Left lung (tissue), 10 donors: ENCODE results near the gene ODAD3. TPM values are rescaled to one million over a fixed set of nuclear protein-coding genes. Genes with fewer than 3 reads are reported as not detected.
"Not testable (repeated sequence)": the region's sequence is repeated elsewhere in the genome, so short reads cannot be mapped to it uniquely, and the experiment has no call there.

Experiments used
- ATAC-seq: fragments of 200-7000 bp; cut with Tn5 transposase; one replicate; pipeline ENCODE4 v1.9.1; 2020; ENCODE audit warnings: moderate library complexity
- DNase-seq, 4 donors: peaks; one replicate each; pipeline ENCODE4 v3.0.0-alpha.2; 2013 to 2020
- H3K27ac ChIP-seq, 2 donors: fragments of 200-600 bp; sonication (generic) in 1 of 2; one replicate each; pipeline versions ENCODE4 v1.5.0 to v1.8.0; 2020 to 2021
- H3K27me3 ChIP-seq, 2 donors: fragments of 200-600 bp; sonication (generic) in 1 of 2; one replicate each; pipeline versions ENCODE4 v1.5.0 to v1.8.0; 2020 to 2021
- H3K36me3 ChIP-seq, 2 donors: fragments of 200-600 bp; sonication (generic) in 1 of 2; one replicate each; pipeline versions ENCODE4 v1.5.0 to v1.8.0; 2020 to 2021
- H3K4me1 ChIP-seq, 2 donors: fragments of 200-600 bp; one replicate each; pipeline ENCODE4 v1.8.0; 2021
- H3K4me3 ChIP-seq, 2 donors: fragments of 200-600 bp; sonication (generic) in 1 of 2; one replicate each; pipeline versions ENCODE4 v1.5.0 to v1.8.0; 2020 to 2021; ENCODE audit warnings: mild to moderate bottlenecking in 1 of 2
- H3K9me3 ChIP-seq, 2 donors: fragments of 200-600 bp; sonication (generic) in 1 of 2; one replicate each; pipeline versions ENCODE4 v1.5.0 to v1.8.0; 2020 to 2021
- CTCF ChIP-seq, 2 donors: fragments of 200-600 bp; sonication (generic) in 1 of 2; IDR thresholded peaks; one replicate each; pipeline versions ENCODE4 v1.5.0 to v1.8.0; 2021; ENCODE audit warnings: antibody characterized with exemption in 2 of 2
- intact Hi-C, 2 donors: fragments of 100-400 bp; cut with DNase I; formaldehyde crosslinking; loops; one replicate each; pipeline versions ENCODE4 v1.11.2 to v1.14.2; 2022
- polyA plus RNA-seq, 6 donors: library from polyadenylated mRNA; unstranded; fragments of 120-200 nt; gene quantifications; one replicate each; pipeline ENCODE4 v1.2.1, GENCODE V29; 2013; ENCODE audit not compliant: insufficient read length in 6 of 6
- total RNA-seq, 2 donors: library from RNA; stranded (reverse); fragmentation: NEBNext Ultra II Directional; extraction: Animal tissue kit (Norgen Biotek cat#: 25700); gene quantifications; one replicate each; pipeline ENCODE4 v1.2.1, GENCODE V29; 2021
- donor health status: DM: no; HTN: yes; CAD: no.
- donor health status: DM: no; HTN: no; CAD: no.

Gene ODAD3
- total and polyA plus RNA-seq, 8 donors, result 0.55 to 2.6 (median 1.9) TPM

GRCh38 chr19:11478167-11479089, 43.5 kb upstream of the ODAD3 start:
- intact Hi-C loops, result no loop called here
- peaks cover 38 to 64% of the 10 kb centered on the region in 2 donors for H3K27me3 ChIP-seq

GRCh38 chr19:11475861-11476260, 40.9 kb upstream of the ODAD3 start:
- Histone ChIP-seq H3K27me3 (peaks cover 16 to 38% of the 10 kb centered on the region in 2 donors), H3K4me1 (peaks cover 9 to 17% of the 10 kb centered on the region in 2 donors), H3K27ac (no peak overlapping the region), H3K36me3 (no peaks in the 10 kb centered on the region), H3K4me3 (no peak overlapping the region), H3K9me3 (no peaks in the 10 kb centered on the region)
- DNase-seq (no peak), ATAC-seq (no peak)
- intact Hi-C loops, result no loop called here
- TF ChIP-seq CTCF (IDR thresholded peaks at IDR 0.05), result no peak

More at GRCh38 chr19:11478167-11479089, 43.5 kb upstream of the ODAD3 start:
- Histone ChIP-seq H3K4me1 (peaks cover 19 to 43% of the 10 kb centered on the region in 2 donors), H3K36me3 (peaks cover 0 to 2% of the 10 kb centered on the region in 2 donors), H3K4me3 (no peak overlapping the region), H3K9me3 (no peaks in the 10 kb centered on the region), H3K27ac (no peak overlapping the region)
- DNase-seq (no peak), ATAC-seq (no peak)
- TF ChIP-seq CTCF (IDR thresholded peaks at IDR 0.05), result no peak

- H3K4me3 ChIP-seq, H3K27ac ChIP-seq, H3K36me3 ChIP-seq, intact Hi-C loops, H3K9me3 ChIP-seq, ATAC-seq, DNase-seq: not testable (repeated sequence)
- Histone ChIP-seq H3K27me3 (peaks cover 10 to 33% of the 10 kb centered on the region in 2 donors), H3K4me1 (peaks cover 9 to 12% of the 10 kb centered on the region in 2 donors)
Observed at GRCh38 chr19:11475343-11475742, 40.4 kb upstream of the ODAD3 start.

GRCh38 chr19:11473725-11474124, 38.8 kb upstream of the ODAD3 start:
- Histone ChIP-seq H3K9me3 (no peaks in the 10 kb centered on the region), H3K4me3 (no peak overlapping the region), H3K27ac (no peak overlapping the region), H3K27me3 (peaks cover 0 to 17% of the 10 kb centered on the region in 2 donors), H3K4me1 (no peaks in the 10 kb centered on the region), H3K36me3 (no peaks in the 10 kb centered on the region)
- no peak for ATAC-seq
- no peak for DNase-seq
- TF ChIP-seq CTCF (IDR thresholded peaks at IDR 0.05), result no peak
- intact Hi-C loops, result no loop called here

- H3K4me1 ChIP-seq, ATAC-seq, H3K36me3 ChIP-seq, intact Hi-C loops, DNase-seq, H3K27ac ChIP-seq, H3K4me3 ChIP-seq, H3K27me3 ChIP-seq, H3K9me3 ChIP-seq: not testable (repeated sequence)
Observed at GRCh38 chr19:11468266-11468845, 33.4 kb upstream of the ODAD3 start.

GRCh38 chr19:11465600-11465999, 30.7 kb upstream of the ODAD3 start:
- H3K4me3 ChIP-seq, result no peak overlapping the region
- no peaks in the 10 kb centered on the region for H3K9me3 ChIP-seq
- H3K4me1 ChIP-seq, result no peaks in the 10 kb centered on the region
- no peak overlapping the region for H3K27ac ChIP-seq
- H3K36me3 ChIP-seq, result no peaks in the 10 kb centered on the region
- intact Hi-C loops, result no loop called here
- DNase-seq (no peak), ATAC-seq (no peak)
- no peak for TF ChIP-seq CTCF (IDR thresholded peaks at IDR 0.05)
- peaks cover 0 to 2% of the 10 kb centered on the region in 2 donors for H3K27me3 ChIP-seq
